HCT116 (cell line): Measurements from ENCODE around the gene OR1F1. TPM values are rescaled to one million over a fixed set of nuclear protein-coding genes. Genes with fewer than 3 reads are reported as not detected.

Experiments
- ATAC-seq: fragments of 200-7000 bp; cut with Tn5 transposase; 2 replicates; pipeline ENCODE4 v1.9.1; 2020; ENCODE audit warnings: mild to moderate bottlenecking, moderate library complexity
- BruUV-seq: library from RNA; stranded (reverse); fragments of 400-500 nt; replicated peaks from 2 replicates; lab custom pipeline; 2021; lab: Mats Ljungman, UMichigan
- CTCF ChIA-PET: fragments of 300-600 bp; sonication (Branson Sonifier 250); formaldehyde crosslinking; loops from one replicate; lab custom pipeline; 2021; ENCODE audit warnings: antibody characterized with exemption; lab: Charles Lee
- POLR2A ChIA-PET: fragments of 300-600, 350-600 bp; sonication (Branson Sonifier 250); formaldehyde crosslinking; loops from one replicate; lab custom pipeline; 2021; ENCODE audit warnings: antibody characterized with exemption; lab: Charles Lee
- RAD21 ChIA-PET, 2 experiments: fragments of 300-600 bp; sonication (Branson Sonifier 250); formaldehyde crosslinking; loops; one replicate each; lab custom pipeline; 2023; ENCODE audit warnings: low total read pairs in 2 of 2; ENCODE audit not compliant: uncharacterized antibody in 2 of 2, unreplicated experiment in 2 of 2, low non-redundant PET in 1 of 2; lab: Charles Lee
- DNase-seq: peaks from one replicate; pipeline ENCODE4 v3.0.0-alpha.2; 2010; ENCODE audit warnings: low read depth, low spot score
- H2AFZ ChIP-seq: fragments of 200-600 bp; shearing (Covaris generic), sonication (generic); 2 replicates; pipeline ENCODE4 v1.6.1; 2017; ENCODE audit warnings: low read depth, mixed run types, mixed read lengths, antibody characterized with exemption, low read length; ENCODE audit not compliant: poor library complexity, severe bottlenecking
- H3K27ac ChIP-seq: 2 replicates; pipeline ENCODE4 v1.5.1; 2012; ENCODE audit warnings: low read depth, low read length
- H3K27me3 ChIP-seq: fragments of 200-600 bp; sonication (generic); 2 replicates; pipeline ENCODE4 v1.6.1; 2016; ENCODE audit warnings: mixed run types, low read length, mixed read lengths; ENCODE audit not compliant: insufficient read depth
- H3K36me3 ChIP-seq, 2 experiments: fragments of 200-500 bp in 1 of 2; fragments of 200-600 bp in 1 of 2; sonication (Bioruptor generic) in 1 of 2; sonication (generic) in 1 of 2; 2 replicates each; pipeline versions ENCODE4 v1.5.1 to v1.6.1; 2014 to 2016; ENCODE audit warnings: low read length in 2 of 2, inconsistent platforms in 1 of 2, mixed read lengths in 1 of 2, mixed run types in 1 of 2; ENCODE audit not compliant: insufficient read depth in 2 of 2, control insufficient read depth in 1 of 2
- H3K4me1 ChIP-seq, 2 experiments: fragments of 200-600 bp in 1 of 2; sonication (generic) in 1 of 2; 2 replicates each; pipeline versions ENCODE4 v1.5.1 to v1.6.1; 2012 to 2017; ENCODE audit warnings: low read length in 2 of 2, inconsistent platforms in 1 of 2, mild to moderate bottlenecking in 1 of 2, mixed read lengths in 1 of 2, mixed run types in 1 of 2, moderate library complexity in 1 of 2; ENCODE audit not compliant: insufficient read depth in 2 of 2, control insufficient read depth in 1 of 2
- H3K4me2 ChIP-seq: fragments of 200-600 bp; sonication (generic); 2 replicates; pipeline ENCODE4 v1.6.1; 2017; ENCODE audit warnings: mixed run types, low read length, mixed read lengths
- H3K4me3 ChIP-seq, 2 experiments: fragments of 200-600 bp in 1 of 2; sonication (generic) in 1 of 2; replicated peaks in 1 of 2; 2 replicates each; pipeline ENCODE4 v1.5.1; 2011 to 2016; ENCODE audit warnings: low read length in 2 of 2, control low read depth in 1 of 2, low read depth in 1 of 2, mild to moderate bottlenecking in 1 of 2, mixed read lengths in 1 of 2, mixed run types in 1 of 2
- H3K79me2 ChIP-seq: fragments of 200-600 bp; sonication (generic); 2 replicates; pipeline ENCODE4 v1.6.1; 2017; ENCODE audit warnings: mild to moderate bottlenecking, mixed run types, low read length, moderate library complexity, mixed read lengths; ENCODE audit not compliant: insufficient read depth
- H3K9ac ChIP-seq: fragments of 200-600 bp; sonication (generic); 2 replicates; pipeline ENCODE4 v1.6.1; 2016; ENCODE audit warnings: low read length, mixed read lengths
- H3K9me2 ChIP-seq: fragments of 200-600 bp; sonication (generic), shearing (Covaris generic); 2 replicates; pipeline ENCODE4 v1.6.1; 2017; ENCODE audit warnings: mixed run types, mild to moderate bottlenecking, moderate library complexity; ENCODE audit not compliant: insufficient read depth
- H3K9me3 ChIP-seq, 2 experiments: fragments of 200-500 bp in 1 of 2; fragments of 200-600 bp in 1 of 2; sonication (Bioruptor generic) in 1 of 2; sonication (generic) in 1 of 2; 2 replicates each; pipeline ENCODE4 v1.6.1; 2014 to 2017; ENCODE audit warnings: low read length in 2 of 2, mixed read lengths in 2 of 2, inconsistent platforms in 1 of 2, low read depth in 1 of 2, mild to moderate bottlenecking in 1 of 2, mixed run types in 1 of 2, moderate library complexity in 1 of 2; ENCODE audit not compliant: control insufficient read depth in 1 of 2, insufficient read depth in 1 of 2
- H4K20me1 ChIP-seq: fragments of 200-600 bp; sonication (generic), shearing (Covaris generic); 2 replicates; pipeline ENCODE4 v1.6.1; 2017; ENCODE audit warnings: mixed run types, mild to moderate bottlenecking, moderate library complexity; ENCODE audit not compliant: insufficient read depth
- CBX3 ChIP-seq: IDR thresholded peaks from 2 replicates; pipeline ENCODE4 v1.6.1; 2012; ENCODE audit warnings: low read depth
- CEBPB ChIP-seq: IDR thresholded peaks from 2 replicates; pipeline ENCODE4 v1.6.1; 2012; ENCODE audit warnings: low read depth
- EGR1 ChIP-seq: IDR thresholded peaks from 2 replicates; pipeline ENCODE4 v1.6.1; 2012; ENCODE audit warnings: low read depth
- EZH2 ChIP-seq: fragments of 200-600 bp; sonication (generic); IDR thresholded peaks from 2 replicates; pipeline ENCODE4 v1.6.1; 2017; ENCODE audit warnings: antibody characterized with exemption, mixed run types
- EZH2phosphoT487 ChIP-seq: fragments of 200-600 bp; IDR thresholded peaks from 2 replicates; pipeline ENCODE4 v1.6.1; 2018; ENCODE audit warnings: antibody characterized with exemption, borderline replicate concordance
- MAX ChIP-seq: IDR thresholded peaks from 2 replicates; pipeline ENCODE4 v1.6.1; 2012
- RAD21 ChIP-seq: IDR thresholded peaks from 2 replicates; pipeline ENCODE4 v1.6.1; 2012; ENCODE audit warnings: low read depth, mild to moderate bottlenecking
- SIN3A ChIP-seq: IDR thresholded peaks from 2 replicates; pipeline ENCODE4 v1.6.1; 2012; ENCODE audit warnings: low read depth
- SP1 ChIP-seq: IDR thresholded peaks from 2 replicates; pipeline ENCODE4 v1.6.1; 2012; ENCODE audit warnings: low read depth
- YY1 ChIP-seq: IDR thresholded peaks from 2 replicates; pipeline ENCODE4 v1.6.1; 2011; ENCODE audit warnings: low read length, low read depth, moderate library complexity, mild to moderate bottlenecking; ENCODE audit not compliant: insufficient replicate concordance; ENCODE audit errors: extremely low read depth
- ZNF274 ChIP-seq: fragments of 200-500 bp; sonication (Bioruptor generic); IDR thresholded peaks from 2 replicates; pipeline ENCODE4 v1.6.1; 2014; ENCODE audit warnings: mild to moderate bottlenecking, low read depth, low read length, inconsistent platforms
- intact Hi-C: fragments of 100-400 bp; cut with micrococcal nuclease; formaldehyde crosslinking; loops from 2 replicates; pipeline ENCODE4 v1.10.0; 2022
- total RNA-seq: library from RNA; stranded (reverse); gene quantifications from one replicate; pipeline ENCODE4 v1.2.1, GENCODE V29; 2021; ENCODE audit not compliant: unreplicated experiment
- TF ChIP-seq, protein P1 (sequence below): IDR thresholded peaks from 2 replicates; pipeline ENCODE4 v1.6.1; 2012

Gene OR1F1
- total RNA-seq, 1 experiment from 2014 or later, result not detected

DNA sequence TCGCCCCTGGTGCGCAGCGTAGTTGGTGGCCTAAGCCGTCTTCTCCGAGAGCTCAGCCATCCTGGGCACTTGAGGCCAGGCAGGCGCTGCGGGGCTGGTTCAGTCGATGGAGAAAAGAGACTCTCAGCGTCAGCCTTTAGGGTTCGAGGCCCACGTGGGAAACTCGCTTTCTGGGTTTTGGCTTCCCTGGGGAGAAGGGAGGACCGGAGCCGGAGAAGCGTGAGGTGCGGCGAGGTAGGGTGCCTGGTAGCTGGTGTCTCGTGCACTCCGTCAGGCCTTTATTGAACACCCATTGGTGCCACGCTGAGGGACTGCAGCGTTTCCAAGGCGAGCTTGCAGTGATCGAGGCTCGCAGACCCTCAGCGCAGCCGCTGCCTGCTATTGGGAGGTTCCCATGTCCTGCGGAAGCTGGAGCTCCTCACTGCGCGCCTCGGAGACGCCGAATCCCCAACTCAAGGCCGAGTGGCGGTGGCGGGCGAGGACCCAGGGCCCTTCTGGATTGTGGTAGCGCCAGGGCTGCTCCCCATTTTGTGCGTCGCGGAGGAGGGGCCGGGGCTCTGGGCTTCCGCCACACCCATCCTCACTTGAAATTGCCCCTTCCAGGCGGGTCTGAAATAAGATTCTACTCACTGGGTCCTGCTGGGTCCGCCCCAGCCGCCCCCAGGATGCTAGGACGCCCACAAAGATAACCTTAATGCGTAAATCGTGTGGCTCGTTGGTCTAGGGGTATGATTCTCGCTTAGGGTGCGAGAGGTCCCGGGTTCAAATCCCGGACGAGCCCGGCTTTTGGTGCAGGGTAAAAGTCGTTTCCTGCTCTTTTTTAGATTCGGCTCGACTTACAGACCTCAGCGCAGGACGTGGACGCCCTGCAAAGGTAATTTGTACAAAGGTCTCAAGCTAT is 1.2 kb downstream of the OR1F1 start:
- Histone ChIP-seq H3K36me3 (no peaks in the 10 kb centered on the region), H4K20me1 (no peaks in the 10 kb centered on the region), H3K4me2 (peak overlapping the region; percentile 21; the same call in 1 of the 2 replicates), H3K9me2 (no peaks in the 10 kb centered on the region), H3K79me2 (no peaks in the 10 kb centered on the region), H3K9me3 (no peaks in the 10 kb centered on the region; a peak in 1 of 4 replicates), H3K9ac (no peak overlapping the region), H3K4me1 (peaks cover 11 to 42% of the 10 kb centered on the region in 2 experiments; a peak in 3 of 4 replicates), H3K27me3 (no peaks in the 10 kb centered on the region), H2AFZ (no peak overlapping the region), H3K4me3 (no peak overlapping the region), H3K27ac (no peak overlapping the region)
- ATAC-seq (peak; percentile 26), DNase-seq (no peak)
- RAD21 ChIA-PET, result no interaction called here
- CTCF ChIA-PET, result interaction anchor here (2.0 kb wide), 1 partner anchor 39 kb away, joined by 8 read pairs; no protein-coding TSS in a partner anchor
- TF ChIP-seq SIN3A (no peak), SP1 (no peak), CEBPB (no peak), ZNF274 (no peak), EGR1 (peak; percentile 60), RAD21 (no peak), CBX3 (0 out of 2 replicates have a peak, but pooled peaks have one; percentile 35), EZH2 (no peak), EZH2phosphoT487 (no peak), MAX (no peak), YY1 (no peak)
- TF ChIP-seq, protein P1, sequence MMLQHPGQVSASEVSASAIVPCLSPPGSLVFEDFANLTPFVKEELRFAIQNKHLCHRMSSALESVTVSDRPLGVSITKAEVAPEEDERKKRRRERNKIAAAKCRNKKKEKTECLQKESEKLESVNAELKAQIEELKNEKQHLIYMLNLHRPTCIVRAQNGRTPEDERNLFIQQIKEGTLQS, result peak; percentile 86
- intact Hi-C loops, result loop anchor here (5.0 kb wide), 2 partner anchors 37 to 268 kb away; no protein-coding TSS in a partner anchor
- POLR2A ChIA-PET, result interaction anchor here (1.3 kb wide), 1 partner anchor 17 kb away, joined by 3 read pairs; no protein-coding TSS in a partner anchor
- BruUV-seq, result no TSS peak
